Activated naive CD8-positive, alpha-beta T cell (primary cell): ENCODE results near the gene CDH18.

Experiments used
- H3K27ac Mint-ChIP-seq: one replicate; pipeline ENCODE4 v1.8.0; 2021; ENCODE audit warnings: mixed read lengths
- H3K27me3 Mint-ChIP-seq: one replicate; pipeline ENCODE4 v1.8.0; 2021; ENCODE audit warnings: mixed read lengths
- H3K36me3 Mint-ChIP-seq: one replicate; pipeline ENCODE4 v1.8.0; 2021; ENCODE audit warnings: mixed read lengths
- H3K4me1 Mint-ChIP-seq: one replicate; pipeline ENCODE4 v1.8.0; 2021; ENCODE audit warnings: low read depth, mixed read lengths
- H3K4me3 Mint-ChIP-seq: one replicate; pipeline ENCODE4 v1.8.0; 2021; ENCODE audit warnings: mild to moderate bottlenecking, mixed read lengths
- H3K9me3 Mint-ChIP-seq: one replicate; pipeline ENCODE4 v1.8.0; 2021; ENCODE audit warnings: low read depth, mixed read lengths

Gene CDH18

DNA sequence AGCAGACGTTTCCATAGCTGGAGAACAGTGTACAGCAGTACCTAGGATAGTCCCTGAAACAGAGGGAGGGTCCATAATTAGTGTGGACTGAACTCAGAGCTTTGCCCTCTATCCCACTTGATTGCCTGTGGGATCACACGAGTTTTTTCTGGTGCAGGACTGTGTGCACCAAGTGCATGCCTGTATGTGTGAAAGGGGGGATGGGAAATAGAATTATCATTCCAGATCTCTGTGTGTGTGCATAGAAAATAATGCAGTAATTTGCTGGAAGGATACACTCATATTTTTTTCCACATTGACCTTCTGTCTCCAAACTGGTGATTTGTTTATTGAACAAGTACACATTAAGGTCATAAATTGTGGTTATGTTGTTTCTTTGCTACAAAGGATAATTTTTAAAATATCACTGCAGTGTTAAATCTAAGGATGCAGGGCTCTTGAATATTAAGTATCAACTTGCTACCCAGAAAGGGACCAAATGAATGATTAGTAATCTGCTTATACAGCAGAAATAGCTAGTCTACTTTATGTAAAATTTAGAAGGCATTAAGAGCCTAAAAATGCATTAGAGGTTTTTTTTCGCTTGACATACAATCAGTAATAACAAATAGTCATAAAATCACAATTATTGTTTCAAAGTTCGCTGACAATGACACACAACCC is 292.9 kb downstream of the CDH18 start:
- no peaks in the 10 kb centered on the region for H3K27me3 Mint-ChIP-seq
- no peaks in the 10 kb centered on the region for H3K4me1 Mint-ChIP-seq
- H3K9me3 Mint-ChIP-seq, result no peaks in the 10 kb centered on the region
- H3K27ac Mint-ChIP-seq, result no peak overlapping the region
- no peak overlapping the region for H3K4me3 Mint-ChIP-seq
- no peaks in the 10 kb centered on the region for H3K36me3 Mint-ChIP-seq

DNA sequence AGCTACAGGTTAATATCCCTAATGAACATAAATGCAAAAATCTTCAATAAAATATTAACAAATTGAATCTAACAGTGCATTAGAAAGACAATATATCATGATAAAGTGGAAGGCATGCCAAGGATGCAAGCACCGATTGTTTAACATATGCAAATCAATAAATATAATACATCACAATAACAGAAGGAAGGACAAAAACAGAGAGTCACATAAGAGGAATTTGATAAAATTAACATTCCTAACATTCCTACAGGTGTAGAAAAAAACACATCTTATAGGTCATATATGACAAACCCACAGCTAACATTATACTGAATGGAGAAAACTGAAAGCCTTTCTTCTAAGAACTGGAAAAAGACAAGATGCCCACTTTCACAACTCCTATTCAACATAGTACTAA is 297.0 kb downstream of the CDH18 start:
- no peak overlapping the region for H3K27ac Mint-ChIP-seq
- H3K9me3 Mint-ChIP-seq, result no peaks in the 10 kb centered on the region
- no peaks in the 10 kb centered on the region for H3K4me1 Mint-ChIP-seq
- H3K36me3 Mint-ChIP-seq, result no peaks in the 10 kb centered on the region
- no peaks in the 10 kb centered on the region for H3K27me3 Mint-ChIP-seq
- H3K4me3 Mint-ChIP-seq, result no peak overlapping the region

DNA sequence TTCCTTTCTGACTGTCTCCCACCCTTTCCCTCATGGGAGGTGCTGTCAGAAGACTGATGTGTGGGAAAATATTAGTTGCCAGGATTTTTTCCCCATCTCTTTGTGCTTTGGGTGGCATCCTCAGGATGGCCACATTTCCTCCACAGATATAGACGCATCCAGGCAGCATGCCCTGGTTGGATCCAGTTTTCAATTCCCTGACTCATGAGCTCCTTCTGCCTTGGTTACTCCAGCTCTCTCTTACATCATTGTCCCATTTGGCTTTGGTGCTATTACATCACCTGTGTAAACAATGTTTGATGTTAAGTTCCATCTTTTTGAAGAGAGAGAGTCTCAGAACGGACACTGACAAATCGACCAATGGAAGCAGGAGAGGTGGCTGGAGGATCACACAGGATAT is 302.5 kb downstream of the CDH18 start:
- Mint-ChIP-seq H3K9me3 (peaks cover 10% of the 10 kb centered on the region), H3K4me1 (no peaks in the 10 kb centered on the region), H3K36me3 (no peaks in the 10 kb centered on the region), H3K4me3 (no peak overlapping the region), H3K27ac (no peak overlapping the region), H3K27me3 (no peaks in the 10 kb centered on the region)

GRCh38 chr5:19676895-19677294 is 311.1 kb downstream of the CDH18 start:
- Mint-ChIP-seq H3K27ac (no peak overlapping the region), H3K36me3 (no peaks in the 10 kb centered on the region), H3K4me3 (no peak overlapping the region), H3K4me1 (no peaks in the 10 kb centered on the region), H3K27me3 (no peaks in the 10 kb centered on the region), H3K9me3 (peaks cover 5% of the 10 kb centered on the region)

GRCh38 chr5:19660679-19661078 is 327.3 kb downstream of the CDH18 start:
- Mint-ChIP-seq H3K36me3 (no peaks in the 10 kb centered on the region), H3K4me1 (no peaks in the 10 kb centered on the region), H3K9me3 (peaks cover 14% of the 10 kb centered on the region), H3K4me3 (no peak overlapping the region), H3K27ac (no peak overlapping the region), H3K27me3 (no peaks in the 10 kb centered on the region)

- H3K4me3 Mint-ChIP-seq, result no peak overlapping the region
- peaks cover 20% of the 10 kb centered on the region for H3K9me3 Mint-ChIP-seq
- no peaks in the 10 kb centered on the region for H3K27me3 Mint-ChIP-seq
- H3K36me3 Mint-ChIP-seq, result no peaks in the 10 kb centered on the region
- no peak overlapping the region for H3K27ac Mint-ChIP-seq
- no peaks in the 10 kb centered on the region for H3K4me1 Mint-ChIP-seq
Measured at GRCh38 chr5:19655627-19656026, 332.4 kb downstream of the CDH18 start.

DNA sequence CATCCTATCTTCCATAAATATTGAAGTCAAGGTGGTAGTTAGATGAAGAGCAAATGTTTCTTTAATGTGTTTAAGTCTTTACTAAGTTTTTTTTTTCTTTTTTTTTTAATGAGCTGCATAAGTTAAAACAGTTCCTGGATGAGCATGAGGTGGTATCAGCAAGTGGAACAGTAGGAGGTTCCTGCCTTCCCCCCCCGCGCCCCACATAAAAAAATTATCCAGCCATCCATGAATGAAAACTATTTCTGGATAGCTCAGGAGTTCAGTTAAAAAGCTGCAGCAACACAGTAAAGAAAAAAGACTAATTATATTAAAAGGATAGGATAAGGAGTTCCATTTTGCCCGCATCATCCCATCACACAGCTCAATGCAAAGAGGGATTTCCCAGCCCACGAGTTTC is 349.5 kb downstream of the CDH18 start:
- H3K27ac Mint-ChIP-seq, result no peak overlapping the region

DNA sequence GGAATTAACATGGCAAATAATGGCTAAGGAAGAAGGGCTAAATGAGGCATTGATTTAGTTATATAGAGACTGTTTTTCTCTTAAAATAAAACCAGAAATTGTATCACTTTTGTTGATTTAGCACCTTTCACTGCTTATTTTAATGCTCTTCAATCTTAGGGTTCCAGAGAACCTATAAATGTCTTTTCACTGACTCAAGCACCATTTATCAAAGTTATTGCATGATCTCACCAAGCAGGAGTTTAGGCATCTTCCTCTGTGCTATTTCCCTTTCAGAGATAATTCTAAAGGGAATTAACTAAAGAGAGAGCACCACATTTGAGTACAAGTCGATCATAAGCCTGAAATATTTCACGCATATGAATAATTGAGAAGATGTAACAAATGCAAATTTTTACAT is 357.1 kb downstream of the CDH18 start:
- Mint-ChIP-seq H3K27ac (no peak overlapping the region), H3K9me3 (peaks cover 20% of the 10 kb centered on the region), H3K4me3 (no peak overlapping the region), H3K4me1 (no peaks in the 10 kb centered on the region), H3K27me3 (no peaks in the 10 kb centered on the region), H3K36me3 (no peaks in the 10 kb centered on the region)

More for the DNA sequence above, 349.5 kb downstream of the CDH18 start:
- no peaks in the 10 kb centered on the region for H3K27me3 Mint-ChIP-seq
- H3K9me3 Mint-ChIP-seq, result peaks cover 20% of the 10 kb centered on the region
- no peaks in the 10 kb centered on the region for H3K36me3 Mint-ChIP-seq
- H3K4me1 Mint-ChIP-seq, result no peaks in the 10 kb centered on the region
- no peak overlapping the region for H3K4me3 Mint-ChIP-seq

- no peaks in the 10 kb centered on the region for H3K36me3 Mint-ChIP-seq
- H3K27ac Mint-ChIP-seq, result no peak overlapping the region
- H3K4me1 Mint-ChIP-seq, result no peaks in the 10 kb centered on the region
- no peak overlapping the region for H3K4me3 Mint-ChIP-seq
- H3K27me3 Mint-ChIP-seq, result no peaks in the 10 kb centered on the region
- H3K9me3 Mint-ChIP-seq, result peaks cover 17% of the 10 kb centered on the region
Measured at GRCh38 chr5:19626211-19626610, 361.8 kb downstream of the CDH18 start.

GRCh38 chr5:19625562-19625961 is 362.4 kb downstream of the CDH18 start:
- Mint-ChIP-seq H3K9me3 (peaks cover 17% of the 10 kb centered on the region), H3K4me3 (no peak overlapping the region), H3K27me3 (no peaks in the 10 kb centered on the region), H3K27ac (no peak overlapping the region), H3K4me1 (no peaks in the 10 kb centered on the region), H3K36me3 (no peaks in the 10 kb centered on the region)

GRCh38 chr5:19619571-19619970 is 368.4 kb downstream of the CDH18 start:
- H3K4me3 Mint-ChIP-seq, result no peak overlapping the region
- H3K36me3 Mint-ChIP-seq, result no peaks in the 10 kb centered on the region
- H3K9me3 Mint-ChIP-seq, result peaks cover 14% of the 10 kb centered on the region
- no peak overlapping the region for H3K27ac Mint-ChIP-seq
- H3K4me1 Mint-ChIP-seq, result no peaks in the 10 kb centered on the region
- H3K27me3 Mint-ChIP-seq, result no peaks in the 10 kb centered on the region

GRCh38 chr5:19616701-19617215 is 371.2 kb downstream of the CDH18 start:
- H3K9me3 Mint-ChIP-seq, result peaks cover 11% of the 10 kb centered on the region

GRCh38 chr5:19615661-19616060 is 372.3 kb downstream of the CDH18 start:
- peaks cover 8% of the 10 kb centered on the region for H3K9me3 Mint-ChIP-seq
- no peaks in the 10 kb centered on the region for H3K4me1 Mint-ChIP-seq
- H3K27ac Mint-ChIP-seq, result no peak overlapping the region
- H3K4me3 Mint-ChIP-seq, result no peak overlapping the region
- no peaks in the 10 kb centered on the region for H3K36me3 Mint-ChIP-seq
- no peaks in the 10 kb centered on the region for H3K27me3 Mint-ChIP-seq

More at GRCh38 chr5:19616701-19617215, 371.2 kb downstream of the CDH18 start:
- Mint-ChIP-seq H3K4me3 (no peak overlapping the region), H3K27ac (no peak overlapping the region), H3K36me3 (no peaks in the 10 kb centered on the region), H3K4me1 (no peaks in the 10 kb centered on the region), H3K27me3 (no peaks in the 10 kb centered on the region)

GRCh38 chr5:19615071-19615470 is 372.9 kb downstream of the CDH18 start:
- Mint-ChIP-seq H3K27me3 (no peaks in the 10 kb centered on the region), H3K9me3 (peaks cover 8% of the 10 kb centered on the region), H3K36me3 (no peaks in the 10 kb centered on the region), H3K4me1 (no peaks in the 10 kb centered on the region), H3K4me3 (no peak overlapping the region), H3K27ac (no peak overlapping the region)

DNA sequence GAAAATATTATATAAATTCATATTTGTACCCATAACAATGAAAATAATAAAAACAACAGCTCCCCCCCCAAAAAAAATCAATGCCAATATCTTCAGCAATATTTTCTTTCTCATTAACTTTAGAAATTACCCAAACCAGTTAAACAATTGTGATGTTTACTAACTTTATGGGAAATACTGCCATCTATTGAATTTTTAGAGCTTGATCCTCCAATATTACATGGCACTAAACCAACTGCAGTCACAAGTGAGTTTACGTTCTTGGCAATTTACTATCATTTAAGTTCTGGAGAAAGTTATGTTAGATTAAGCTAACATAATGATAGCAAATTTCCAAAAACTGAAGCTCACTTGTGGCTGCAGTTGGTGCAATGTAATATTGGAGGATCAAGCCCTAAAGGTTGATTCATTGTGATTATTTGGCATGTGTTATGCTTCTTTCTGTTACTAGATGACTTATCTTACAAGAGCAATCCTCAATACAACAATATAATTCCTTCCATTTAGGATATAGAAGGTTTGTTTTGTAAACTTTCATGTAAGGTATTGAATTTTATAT is 379.5 kb downstream of the CDH18 start:
- H3K4me3 Mint-ChIP-seq, result no peak overlapping the region
- no peaks in the 10 kb centered on the region for H3K36me3 Mint-ChIP-seq
- H3K4me1 Mint-ChIP-seq, result no peaks in the 10 kb centered on the region
- no peaks in the 10 kb centered on the region for H3K9me3 Mint-ChIP-seq
- H3K27ac Mint-ChIP-seq, result no peak overlapping the region
- no peaks in the 10 kb centered on the region for H3K27me3 Mint-ChIP-seq
